Mucosa of stomach (tissue), 1 donor: ENCODE measurements around the gene FILIP1.

Source experiments
- H3K27me3 ChIP-seq: one replicate; pipeline ENCODE4 v1.7.0; 2013; ENCODE audit warnings: mild to moderate bottlenecking, low read length; ENCODE audit not compliant: control insufficient read depth, insufficient read depth
- H3K36me3 ChIP-seq: one replicate; pipeline ENCODE4 v1.7.0; 2013; ENCODE audit warnings: low read length; ENCODE audit not compliant: control insufficient read depth, insufficient read depth
- H3K4me1 ChIP-seq: one replicate; pipeline ENCODE4 v1.7.0; 2013; ENCODE audit warnings: mild to moderate bottlenecking, low read length; ENCODE audit not compliant: control insufficient read depth, insufficient read depth
- H3K4me3 ChIP-seq: one replicate; pipeline ENCODE4 v1.7.0; 2013; ENCODE audit warnings: low read length
- H3K9ac ChIP-seq: one replicate; pipeline ENCODE4 v1.7.0; 2013; ENCODE audit warnings: mild to moderate bottlenecking, low read length, moderate library complexity
- H3K9me3 ChIP-seq: one replicate; pipeline ENCODE4 v1.7.0; 2013; ENCODE audit warnings: mild to moderate bottlenecking, low read length, moderate library complexity; ENCODE audit not compliant: control insufficient read depth
- donor health status: Pancreatic carcinoma.

FILIP1 gene

GRCh38 chr6:75288023-75288422 is 205.6 kb downstream of the FILIP1 start:
- H3K36me3 ChIP-seq, result no peaks in the 10 kb centered on the region
- H3K27me3 ChIP-seq, result no peaks in the 10 kb centered on the region
- no peaks in the 10 kb centered on the region for H3K9me3 ChIP-seq
- no peaks in the 10 kb centered on the region for H3K4me1 ChIP-seq
- H3K4me3 ChIP-seq, result no peak overlapping the region
- no peak overlapping the region for H3K9ac ChIP-seq

DNA sequence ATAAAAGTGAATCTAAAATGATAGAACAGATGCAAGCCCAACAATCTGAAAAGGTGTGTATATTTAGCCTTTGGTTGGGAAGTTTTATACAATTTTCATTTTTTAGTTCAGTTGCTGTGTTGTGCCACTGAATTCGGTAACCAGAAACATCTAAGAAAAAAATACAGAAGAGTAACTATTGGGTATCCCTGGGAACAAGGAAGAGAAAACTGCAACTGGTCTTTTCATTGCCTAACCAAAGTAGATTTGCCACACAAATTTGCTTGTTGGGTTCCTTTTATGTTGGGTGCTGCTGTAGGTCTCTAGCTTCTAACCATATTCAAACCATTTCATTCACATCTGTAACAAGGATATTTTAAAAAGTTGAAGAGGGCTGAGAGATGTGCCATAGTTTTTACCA is 206.2 kb downstream of the FILIP1 start:
- no peak overlapping the region for H3K4me3 ChIP-seq
- no peaks in the 10 kb centered on the region for H3K27me3 ChIP-seq
- no peaks in the 10 kb centered on the region for H3K9me3 ChIP-seq
- H3K36me3 ChIP-seq, result no peaks in the 10 kb centered on the region
- H3K9ac ChIP-seq, result no peak overlapping the region
- no peaks in the 10 kb centered on the region for H3K4me1 ChIP-seq

GRCh38 chr6:75286955-75287354 is 206.6 kb downstream of the FILIP1 start:
- Histone ChIP-seq H3K4me1 (no peaks in the 10 kb centered on the region), H3K36me3 (no peaks in the 10 kb centered on the region), H3K4me3 (no peak overlapping the region)

DNA sequence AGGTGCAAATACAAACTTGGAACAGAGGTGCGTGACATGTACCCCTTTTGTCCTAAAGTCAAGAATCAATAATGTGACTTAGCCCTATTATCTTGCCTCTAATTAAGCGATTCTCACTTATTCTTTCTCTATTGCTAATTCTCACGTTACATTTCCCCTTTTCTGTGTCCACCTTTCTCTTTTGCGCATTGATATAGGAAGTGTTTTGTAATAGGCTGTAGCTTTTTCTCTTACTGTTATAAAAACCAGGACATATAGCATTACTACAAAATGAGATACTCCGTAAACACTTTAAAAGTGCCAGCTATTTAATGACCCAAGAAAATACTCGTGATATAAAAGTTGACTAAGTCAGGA is 208.3 kb downstream of the FILIP1 start:
- Histone ChIP-seq H3K9ac (peak overlapping the region; percentile 80), H3K27me3 (no peaks in the 10 kb centered on the region), H3K4me3 (peak overlapping the region; percentile 80), H3K36me3 (no peaks in the 10 kb centered on the region), H3K9me3 (no peaks in the 10 kb centered on the region), H3K4me1 (peaks cover 4% of the 10 kb centered on the region)

More at GRCh38 chr6:75286955-75287354, 206.6 kb downstream of the FILIP1 start:
- no peak overlapping the region for H3K9ac ChIP-seq
- H3K9me3 ChIP-seq, result no peaks in the 10 kb centered on the region
- no peaks in the 10 kb centered on the region for H3K27me3 ChIP-seq

DNA sequence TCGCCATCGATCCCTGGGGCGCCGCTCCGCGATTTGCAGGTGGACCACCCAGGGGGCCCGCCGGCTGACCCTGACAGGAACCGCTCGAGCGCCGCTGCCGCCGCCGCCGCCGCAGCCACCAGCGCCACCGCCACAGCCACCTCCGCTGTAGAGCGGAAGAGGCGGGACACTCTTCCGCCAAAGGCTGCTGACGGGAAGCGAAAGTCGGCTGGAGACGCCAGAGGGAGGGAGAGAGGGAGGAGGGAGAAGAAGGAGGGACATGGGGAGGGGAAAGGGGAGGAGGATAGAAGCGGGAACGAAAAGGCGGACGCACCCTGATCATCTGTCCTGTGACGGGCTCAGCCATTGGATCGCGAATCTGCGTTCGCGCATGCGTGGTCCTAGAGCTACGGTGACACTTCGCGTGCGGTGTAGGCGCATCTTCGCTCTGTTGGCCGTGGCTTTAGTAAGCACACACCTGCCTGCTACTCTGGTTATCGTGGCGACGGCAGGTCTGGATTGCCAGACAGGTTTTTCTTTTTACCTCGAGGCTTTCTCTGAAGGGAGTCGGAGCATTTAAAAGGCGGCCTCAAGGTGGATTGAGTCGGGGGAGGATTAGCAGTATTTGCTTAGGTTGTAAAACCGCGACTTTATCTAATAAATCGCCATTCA is 208.8 kb downstream of the FILIP1 start, which contains the start of gene TMEM30A:
Gene TMEM30A (minus strand): TSS at position 161 of the 651 bp plus-strand sequence. CDS start 154 bp downstream, at position 7.
- H3K9me3 ChIP-seq, result no peaks in the 10 kb centered on the region
- peak within 1 kb of the TSS; percentile 80 for H3K4me3 ChIP-seq
- H3K36me3 ChIP-seq, result no peaks in the 10 kb centered on the region
- H3K4me1 ChIP-seq, result peaks cover 6% of the 10 kb centered on the region
- no peaks in the 10 kb centered on the region for H3K27me3 ChIP-seq
- peak within 1 kb of the TSS; percentile 80 for H3K9ac ChIP-seq

GRCh38 chr6:75283907-75284631 is 209.5 kb downstream of the FILIP1 start:
- Histone ChIP-seq H3K27me3 (no peaks in the 10 kb centered on the region), H3K4me1 (peaks cover 6% of the 10 kb centered on the region), H3K9me3 (no peaks in the 10 kb centered on the region), H3K36me3 (no peaks in the 10 kb centered on the region), H3K4me3 (peak overlapping the region; percentile 80), H3K9ac (peak overlapping the region; percentile 80)

DNA sequence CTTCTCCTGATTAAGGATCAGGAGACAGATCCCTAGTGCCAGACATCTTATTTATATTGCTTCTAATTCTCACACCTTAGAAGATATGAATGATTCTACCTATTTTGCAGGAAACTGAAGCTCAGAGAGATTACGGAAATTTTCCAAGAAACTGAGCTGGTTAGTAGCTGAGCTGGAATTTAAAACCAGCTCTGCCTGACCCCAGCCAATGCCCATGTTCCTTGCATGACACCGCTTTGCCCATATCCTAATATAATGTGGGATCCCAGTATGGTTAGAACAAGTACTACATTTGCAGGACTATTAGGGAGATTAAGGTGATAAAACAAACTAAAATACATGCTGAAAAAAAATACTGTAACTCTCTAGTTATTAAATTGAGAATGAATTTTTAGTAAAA is 210.9 kb downstream of the FILIP1 start:
- Histone ChIP-seq H3K9me3 (no peaks in the 10 kb centered on the region), H3K36me3 (no peaks in the 10 kb centered on the region), H3K27me3 (no peaks in the 10 kb centered on the region), H3K4me1 (peaks cover 15% of the 10 kb centered on the region), H3K9ac (peak overlapping the region; percentile 80), H3K4me3 (no peak overlapping the region)

- Histone ChIP-seq H3K4me3 (no peak overlapping the region), H3K27me3 (no peaks in the 10 kb centered on the region), H3K9ac (peak overlapping the region; percentile 17), H3K4me1 (peaks cover 20% of the 10 kb centered on the region), H3K36me3 (no peaks in the 10 kb centered on the region), H3K9me3 (no peaks in the 10 kb centered on the region)
These were observed 211.9 kb downstream of the FILIP1 start for GRCh38 chr6:75281653-75282052.

GRCh38 chr6:75280131-75280855 is 213.3 kb downstream of the FILIP1 start:
- Histone ChIP-seq H3K9me3 (no peaks in the 10 kb centered on the region), H3K4me1 (peaks cover 20% of the 10 kb centered on the region), H3K9ac (peak overlapping the region; percentile 7), H3K36me3 (no peaks in the 10 kb centered on the region), H3K4me3 (no peak overlapping the region), H3K27me3 (no peaks in the 10 kb centered on the region)

GRCh38 chr6:75279418-75279817 is 214.2 kb downstream of the FILIP1 start:
- no peak overlapping the region for H3K4me3 ChIP-seq
- H3K27me3 ChIP-seq, result no peaks in the 10 kb centered on the region
- no peaks in the 10 kb centered on the region for H3K9me3 ChIP-seq
- peaks cover 20% of the 10 kb centered on the region for H3K4me1 ChIP-seq
- no peaks in the 10 kb centered on the region for H3K36me3 ChIP-seq
- H3K9ac ChIP-seq, result no peak overlapping the region

DNA sequence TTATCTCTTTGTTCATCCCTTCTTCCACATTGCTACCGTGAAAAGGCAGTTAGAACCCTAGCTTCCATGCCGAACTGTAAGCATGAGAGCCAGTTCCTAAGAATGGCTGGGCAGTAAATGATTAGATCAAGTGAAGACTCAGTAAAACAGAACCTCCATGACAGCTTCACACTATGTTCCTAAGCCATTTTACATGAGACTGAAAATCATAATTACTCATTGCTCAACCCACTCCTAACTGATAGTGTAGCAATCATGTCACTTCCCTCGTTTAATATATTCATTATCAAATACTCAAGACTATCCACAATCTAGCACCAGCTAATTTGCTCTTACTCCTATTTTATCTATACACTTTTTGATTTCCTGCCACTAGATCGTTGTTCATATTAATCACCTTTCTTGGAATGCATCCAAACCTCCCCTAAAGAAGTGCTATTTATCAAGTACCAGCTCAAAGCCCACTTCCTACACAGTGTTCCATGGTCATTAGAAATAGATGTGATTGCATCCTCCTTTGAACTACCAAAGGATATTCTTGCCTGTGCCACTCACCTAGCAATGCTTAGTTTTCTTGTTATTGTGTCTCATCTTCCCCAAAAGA is 215.0 kb downstream of the FILIP1 start:
- Histone ChIP-seq H3K9ac (no peak overlapping the region), H3K27me3 (no peaks in the 10 kb centered on the region), H3K4me1 (peaks cover 20% of the 10 kb centered on the region), H3K9me3 (no peaks in the 10 kb centered on the region), H3K36me3 (no peaks in the 10 kb centered on the region), H3K4me3 (no peak overlapping the region)

GRCh38 chr6:75275067-75275466 is 218.5 kb downstream of the FILIP1 start:
- H3K4me1 ChIP-seq, result peaks cover 22% of the 10 kb centered on the region
- H3K9ac ChIP-seq, result no peak overlapping the region
- H3K27me3 ChIP-seq, result no peaks in the 10 kb centered on the region
- no peaks in the 10 kb centered on the region for H3K36me3 ChIP-seq
- H3K4me3 ChIP-seq, result no peak overlapping the region
- H3K9me3 ChIP-seq, result no peaks in the 10 kb centered on the region
